HFFc6 (cell line): Measurements from ENCODE around the gene TSPAN8. TPM values are rescaled to one million over a fixed set of nuclear protein-coding genes. Genes with fewer than 3 reads are reported as not detected.

Experiments used
- DNase-seq: peaks from one replicate; pipeline ENCODE4 v3.0.0-alpha.2; 2018
- H3K27ac Mint-ChIP-seq: 2 replicates; pipeline ENCODE4 v1.8.0; 2020; ENCODE audit warnings: mild to moderate bottlenecking, mixed read lengths
- H3K27me3 Mint-ChIP-seq: 2 replicates; pipeline ENCODE4 v1.8.0; 2021; ENCODE audit warnings: mild to moderate bottlenecking, moderate library complexity, mixed read lengths; ENCODE audit not compliant: insufficient read depth
- H3K36me3 Mint-ChIP-seq: 2 replicates; pipeline ENCODE4 v1.8.0; 2021; ENCODE audit warnings: low read depth, mixed read lengths
- H3K4me1 Mint-ChIP-seq: 2 replicates; pipeline ENCODE4 v1.8.0; 2020; ENCODE audit warnings: low read depth, mixed read lengths
- H3K4me3 Mint-ChIP-seq: 2 replicates; pipeline ENCODE4 v1.8.0; 2020; ENCODE audit warnings: mild to moderate bottlenecking, moderate library complexity, mixed read lengths
- H3K9me3 Mint-ChIP-seq: 2 replicates; pipeline ENCODE4 v1.8.0; 2020; ENCODE audit warnings: mild to moderate bottlenecking, mixed read lengths
- CTCF ChIP-seq: fragments of 200-600 bp; sonication (generic); IDR thresholded peaks from 2 replicates; pipeline ENCODE4 v1.5.0; 2021; ENCODE audit warnings: antibody characterized with exemption, mild to moderate bottlenecking
- long read RNA-seq: library from polyadenylated mRNA; unstranded; transcript quantifications from one replicate; pipeline ENCODE4 v2.0.0, GENCODE V29; 2019
- total RNA-seq, 6 experiments: library from RNA; stranded (reverse); fragmentation: NEBNext Ultra II Directional; extraction: Animal tissue kit (Norgen Biotek cat#: 25700); gene quantifications; 2 replicates in 1 of 6; 3 replicates in 5 of 6; pipeline ENCODE4 v1.2.3, GENCODE V29; 2021

The TSPAN8 gene
- total RNA-seq, result not detected
- long read RNA-seq, result 0 reads

DNA sequence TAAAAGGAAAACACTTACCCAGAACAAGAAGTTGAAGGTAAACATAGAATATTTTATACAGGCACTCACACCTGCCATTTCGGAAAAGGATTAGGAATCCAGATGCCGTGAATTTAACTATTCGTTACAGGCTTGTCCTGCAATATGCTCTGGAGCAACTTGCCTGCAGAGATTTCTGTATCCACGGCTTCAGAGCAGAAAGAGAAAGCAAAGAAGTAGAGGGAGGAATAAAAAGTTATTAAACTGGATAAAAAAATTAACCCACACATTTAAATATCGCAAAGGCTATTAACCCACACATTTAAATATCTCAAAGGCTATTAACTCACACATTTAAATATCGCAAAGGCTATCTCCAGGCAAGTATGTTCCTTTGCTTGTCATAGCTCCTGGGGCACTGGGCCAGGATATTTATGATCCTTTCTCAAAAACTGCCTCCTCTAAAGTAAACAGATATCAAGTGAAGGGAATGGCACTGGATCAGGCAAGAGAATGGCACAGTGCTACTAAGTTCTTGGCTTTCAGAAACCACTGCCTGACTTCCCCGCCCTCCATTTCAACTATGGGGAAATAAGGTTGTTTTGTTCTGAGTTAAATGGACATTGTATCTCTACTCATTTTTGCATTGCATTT is at the start of gene TSPAN8:
Gene TSPAN8, minus strand, starts transcription at position 399 of the 633 bp plus-strand sequence. Its CDS starts 321 bp downstream, at position 78.
- TF ChIP-seq CTCF, result no peak
- Mint-ChIP-seq H3K9me3 (peaks cover 21% of the 10 kb centered on the region), H3K27ac (no peak within 1 kb of the TSS), H3K4me1 (no peaks in the 10 kb centered on the region), H3K36me3 (no peaks in the 10 kb centered on the region), H3K4me3 (no peak within 1 kb of the TSS), H3K27me3 (no peaks in the 10 kb centered on the region; the same call in 1 of the 2 replicates)
- DNase-seq, result no peak

DNA sequence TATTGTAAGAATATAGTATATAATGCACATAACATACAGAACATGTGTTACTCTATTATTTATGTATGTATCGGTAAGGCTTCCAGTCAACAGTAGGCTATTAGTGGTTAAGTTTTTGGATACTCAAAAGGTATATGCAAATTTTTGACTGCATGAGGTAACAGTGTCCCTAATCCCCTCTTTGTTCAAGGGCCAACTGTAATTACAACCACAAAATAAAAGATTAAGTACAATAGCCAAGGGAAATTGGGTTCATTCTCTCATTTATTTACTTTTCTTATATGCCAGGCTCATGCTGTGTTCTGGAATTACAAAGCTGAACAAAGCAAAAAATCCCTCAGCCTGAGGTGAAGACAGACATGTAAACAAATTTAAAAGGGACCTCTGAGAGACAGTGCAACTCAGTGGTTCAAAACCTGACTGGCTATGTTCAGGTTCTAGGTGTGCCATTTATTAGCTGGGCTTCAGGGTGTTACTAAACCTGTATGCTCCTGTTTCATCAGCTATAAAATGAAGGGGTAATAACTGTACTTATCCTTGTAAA is 43.4 kb upstream of the TSPAN8 start:
- no peaks in the 10 kb centered on the region for H3K4me1 Mint-ChIP-seq
- H3K9me3 Mint-ChIP-seq, result peaks cover 24% of the 10 kb centered on the region
- H3K36me3 Mint-ChIP-seq, result no peaks in the 10 kb centered on the region
- DNase-seq, result no peak
- no peak overlapping the region for H3K4me3 Mint-ChIP-seq
- TF ChIP-seq CTCF, result no peak
- no peak overlapping the region for H3K27ac Mint-ChIP-seq
- 0 out of 2 replicates have a peak, but pooled peaks cover 2% of the 10 kb centered on the region for H3K27me3 Mint-ChIP-seq

DNA sequence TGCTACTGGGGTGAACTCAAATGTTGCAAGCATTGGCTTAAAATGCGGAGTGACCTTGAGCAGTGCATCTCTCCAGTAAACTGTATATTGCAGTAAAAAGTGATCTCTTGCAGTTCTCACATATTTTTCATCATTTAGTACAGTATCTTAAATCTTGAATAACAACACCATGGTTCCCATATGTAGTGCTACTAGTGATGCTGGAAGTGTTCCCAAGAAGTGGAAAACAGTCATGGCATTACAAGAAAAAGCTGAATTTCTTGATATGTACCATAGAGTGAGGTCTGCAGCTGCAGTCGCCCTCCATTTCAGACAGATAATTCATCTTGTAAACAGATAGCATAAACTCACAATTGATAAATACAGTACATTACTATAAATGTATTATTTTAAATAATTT is 42.9 kb upstream of the TSPAN8 start:
- H3K4me1 Mint-ChIP-seq, result no peaks in the 10 kb centered on the region
- 0 out of 2 replicates have a peak, but pooled peaks cover 2% of the 10 kb centered on the region for H3K27me3 Mint-ChIP-seq
- peaks cover 25% of the 10 kb centered on the region for H3K9me3 Mint-ChIP-seq
- TF ChIP-seq CTCF, result no peak
- H3K4me3 Mint-ChIP-seq, result no peak overlapping the region
- no peaks in the 10 kb centered on the region for H3K36me3 Mint-ChIP-seq
- no peak overlapping the region for H3K27ac Mint-ChIP-seq
- no peak for DNase-seq

DNA sequence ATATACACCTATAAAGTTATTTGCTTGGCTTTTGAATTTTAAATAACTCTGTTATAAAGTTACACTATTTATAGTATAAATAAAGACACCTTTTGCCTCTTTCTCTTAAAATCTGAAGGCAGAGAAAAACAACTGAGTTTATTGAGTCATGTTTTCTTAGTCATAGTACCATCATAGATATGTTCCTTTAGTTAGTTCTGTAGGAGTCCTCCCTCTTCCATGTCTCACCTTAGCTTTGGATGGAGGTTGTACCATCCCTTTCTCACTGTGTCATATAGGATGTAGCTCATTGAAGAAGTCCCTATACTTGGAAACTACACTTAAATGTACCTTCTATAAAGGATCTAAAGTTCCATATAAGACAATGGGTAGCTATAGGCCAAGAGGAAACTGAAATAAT is 39.7 kb upstream of the TSPAN8 start:
- Mint-ChIP-seq H3K4me1 (no peaks in the 10 kb centered on the region), H3K4me3 (no peak overlapping the region), H3K9me3 (peaks cover 35% of the 10 kb centered on the region), H3K27me3 (0 out of 2 replicates have a peak, but pooled peaks cover 2% of the 10 kb centered on the region), H3K36me3 (no peaks in the 10 kb centered on the region), H3K27ac (no peak overlapping the region)
- DNase-seq, result no peak
- no peak for TF ChIP-seq CTCF

DNA sequence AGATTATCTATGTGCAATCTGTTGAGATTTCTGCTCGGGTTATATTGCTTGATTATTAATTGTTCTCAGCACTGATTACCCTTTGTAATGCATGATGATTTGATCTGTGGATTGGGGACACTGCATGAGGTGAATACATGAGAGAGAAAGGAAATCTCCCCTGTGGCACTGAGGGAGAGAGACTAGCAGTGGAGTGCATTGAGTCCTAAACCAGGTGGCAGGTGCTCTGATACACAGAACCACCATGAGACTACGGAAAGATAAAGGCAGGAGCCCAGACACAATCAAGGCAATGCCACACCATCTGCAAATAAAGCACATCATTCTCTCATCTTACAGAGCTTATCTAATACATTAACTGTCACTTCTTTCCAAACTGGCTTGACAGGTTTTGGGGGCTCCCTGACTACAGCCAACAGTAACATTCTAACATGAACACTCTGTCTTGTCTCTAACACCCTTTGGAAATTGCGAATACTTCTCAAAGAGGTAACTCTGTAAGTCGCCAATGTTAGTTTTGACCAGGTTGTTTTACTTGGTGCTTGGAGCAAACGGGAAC is 37.6 kb upstream of the TSPAN8 start:
- Mint-ChIP-seq H3K27me3 (0 out of 2 replicates have a peak, but pooled peaks cover 2% of the 10 kb centered on the region), H3K36me3 (no peaks in the 10 kb centered on the region), H3K4me1 (no peaks in the 10 kb centered on the region), H3K9me3 (peaks cover 42% of the 10 kb centered on the region), H3K27ac (no peak overlapping the region), H3K4me3 (no peak overlapping the region)
- DNase-seq, result no peak
- no peak for TF ChIP-seq CTCF
